WERI-Rb-1 (cell line): ENCODE data around the gene GUCD1.
A peak's percentile ranks its signal among the peaks of the same experiment; 100 is the strongest.

Experiments
- DNase-seq: peaks from one replicate; pipeline ENCODE4 v3.0.0-alpha.2; 2020
- H3K27ac ChIP-seq: fragments of 250-450 bp; sonication (Bioruptor Pico); 2 replicates; pipeline ENCODE4 v1.5.1; 2020; ENCODE audit warnings: mild to moderate bottlenecking, moderate library complexity
- H3K27me3 ChIP-seq: fragments of 250-450 bp; sonication (Bioruptor Pico); 2 replicates; pipeline ENCODE4 v1.5.1; 2021; ENCODE audit warnings: mild to moderate bottlenecking, low read depth, moderate library complexity; ENCODE audit not compliant: insufficient read depth, severe bottlenecking
- H3K36me3 ChIP-seq: fragments of 250-450 bp; sonication (Bioruptor Pico); 2 replicates; pipeline ENCODE4 v1.5.1; 2020; ENCODE audit warnings: mild to moderate bottlenecking, moderate library complexity
- H3K4me3 ChIP-seq: 2 replicates; pipeline ENCODE4 v1.5.1; 2011; ENCODE audit warnings: low read depth, mild to moderate bottlenecking, control low read depth, low read length
- H3K9me3 ChIP-seq: fragments of 250-450 bp; sonication (Bioruptor Pico); 2 replicates; pipeline ENCODE4 v1.5.1; 2021; ENCODE audit warnings: mild to moderate bottlenecking, moderate library complexity; ENCODE audit not compliant: severe bottlenecking
- TF ChIP-seq, protein P1 (sequence below): IDR thresholded peaks from 2 replicates; pipeline ENCODE4 v1.5.1; 2011; ENCODE audit warnings: low read depth, mild to moderate bottlenecking, control low read depth, inconsistent platforms, low read length

GUCD1 gene

DNA sequence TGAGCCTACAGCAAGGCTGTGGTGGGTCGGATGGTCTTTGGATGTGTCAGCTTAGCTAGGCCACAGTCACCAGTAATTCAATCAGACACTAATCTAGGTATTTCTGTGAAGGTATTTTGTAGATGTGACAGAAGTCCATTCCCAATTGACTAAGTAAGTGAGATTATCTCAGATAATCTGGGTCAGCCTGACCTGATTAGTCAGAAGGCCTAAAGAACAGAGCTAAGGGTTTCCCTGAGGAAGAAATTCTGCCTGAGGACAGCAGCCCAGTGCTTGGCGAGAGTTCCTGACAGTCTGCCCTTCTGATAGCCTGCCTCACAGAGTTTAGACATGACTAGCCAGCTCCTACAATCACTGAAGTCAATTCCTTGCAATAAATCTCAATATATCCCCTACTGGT lies 28.7 kb downstream of the GUCD1 start:
- peak; percentile 54 for DNase-seq
- Histone ChIP-seq H3K27me3 (peaks cover 18% of the 10 kb centered on the region), H3K9me3 (no peaks in the 10 kb centered on the region), H3K4me3 (no peak overlapping the region), H3K36me3 (no peaks in the 10 kb centered on the region), H3K27ac (no peak overlapping the region)
- TF ChIP-seq, protein P1, sequence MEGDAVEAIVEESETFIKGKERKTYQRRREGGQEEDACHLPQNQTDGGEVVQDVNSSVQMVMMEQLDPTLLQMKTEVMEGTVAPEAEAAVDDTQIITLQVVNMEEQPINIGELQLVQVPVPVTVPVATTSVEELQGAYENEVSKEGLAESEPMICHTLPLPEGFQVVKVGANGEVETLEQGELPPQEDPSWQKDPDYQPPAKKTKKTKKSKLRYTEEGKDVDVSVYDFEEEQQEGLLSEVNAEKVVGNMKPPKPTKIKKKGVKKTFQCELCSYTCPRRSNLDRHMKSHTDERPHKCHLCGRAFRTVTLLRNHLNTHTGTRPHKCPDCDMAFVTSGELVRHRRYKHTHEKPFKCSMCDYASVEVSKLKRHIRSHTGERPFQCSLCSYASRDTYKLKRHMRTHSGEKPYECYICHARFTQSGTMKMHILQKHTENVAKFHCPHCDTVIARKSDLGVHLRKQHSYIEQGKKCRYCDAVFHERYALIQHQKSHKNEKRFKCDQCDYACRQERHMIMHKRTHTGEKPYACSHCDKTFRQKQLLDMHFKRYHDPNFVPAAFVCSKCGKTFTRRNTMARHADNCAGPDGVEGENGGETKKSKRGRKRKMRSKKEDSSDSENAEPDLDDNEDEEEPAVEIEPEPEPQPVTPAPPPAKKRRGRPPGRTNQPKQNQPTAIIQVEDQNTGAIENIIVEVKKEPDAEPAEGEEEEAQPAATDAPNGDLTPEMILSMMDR = no peak

DNA sequence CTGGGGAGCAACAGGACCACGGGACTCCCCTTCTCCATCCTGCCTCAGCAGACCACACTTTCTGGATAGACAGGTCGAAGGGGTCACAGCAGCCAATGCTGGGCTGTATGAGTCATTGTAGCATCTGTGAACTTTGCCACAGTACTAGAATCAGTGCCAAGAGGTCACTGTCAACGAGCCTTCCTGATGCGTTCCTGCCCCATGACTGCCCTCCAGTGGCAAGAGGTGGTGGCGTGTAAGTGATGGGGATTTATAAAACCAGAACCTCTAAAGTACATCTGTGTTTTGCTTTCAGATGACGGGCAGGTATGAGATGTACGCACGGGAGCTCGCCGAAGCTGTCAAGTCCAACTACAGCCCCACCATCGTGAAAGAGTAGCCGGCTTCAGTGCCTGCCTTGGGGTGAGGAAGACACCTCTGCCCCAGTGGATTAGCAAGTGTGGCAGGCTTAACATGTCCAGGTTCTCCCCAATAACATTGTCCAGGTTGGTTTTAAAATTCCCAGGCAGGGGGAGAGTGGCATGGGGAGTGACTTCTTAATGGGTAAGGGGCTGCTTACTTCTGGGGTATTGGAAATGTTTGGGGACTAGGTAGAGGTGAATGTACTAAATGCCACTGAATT lies 29.4 kb downstream of the GUCD1 start:
- H3K9me3 ChIP-seq = no peaks in the 10 kb centered on the region
- H3K27ac ChIP-seq = no peak overlapping the region
- no peaks in the 10 kb centered on the region for H3K36me3 ChIP-seq
- no peak overlapping the region for H3K4me3 ChIP-seq
- H3K27me3 ChIP-seq = peaks cover 18% of the 10 kb centered on the region
- TF ChIP-seq, protein P1 = peak; percentile 90
- DNase-seq = peak; percentile 73

DNA sequence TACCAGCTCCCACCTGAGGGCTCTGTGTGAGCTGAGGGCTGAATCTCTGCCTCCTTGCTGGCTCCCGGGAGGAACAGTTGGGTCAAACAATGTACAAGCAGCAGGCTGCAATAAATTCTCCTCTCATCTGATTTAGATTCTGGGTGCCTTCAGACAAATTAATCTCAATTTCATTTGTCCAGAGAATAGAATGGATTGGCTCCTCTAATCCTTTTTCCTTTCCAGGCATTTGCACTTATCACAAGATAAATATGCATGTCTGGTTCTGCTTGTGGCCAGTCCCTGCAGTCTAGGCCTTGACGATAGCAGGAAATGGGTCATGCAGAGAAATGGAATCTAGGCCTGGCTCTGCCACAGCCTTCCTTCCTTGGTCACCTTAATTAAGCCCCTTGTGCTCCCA lies 31.1 kb downstream of the GUCD1 start:
- H3K4me3 ChIP-seq = no peak overlapping the region
- no peaks in the 10 kb centered on the region for H3K9me3 ChIP-seq
- H3K27me3 ChIP-seq = peaks cover 18% of the 10 kb centered on the region
- TF ChIP-seq, protein P1 = no peak
- H3K36me3 ChIP-seq = no peaks in the 10 kb centered on the region
- DNase-seq = no peak
- no peak overlapping the region for H3K27ac ChIP-seq

DNA sequence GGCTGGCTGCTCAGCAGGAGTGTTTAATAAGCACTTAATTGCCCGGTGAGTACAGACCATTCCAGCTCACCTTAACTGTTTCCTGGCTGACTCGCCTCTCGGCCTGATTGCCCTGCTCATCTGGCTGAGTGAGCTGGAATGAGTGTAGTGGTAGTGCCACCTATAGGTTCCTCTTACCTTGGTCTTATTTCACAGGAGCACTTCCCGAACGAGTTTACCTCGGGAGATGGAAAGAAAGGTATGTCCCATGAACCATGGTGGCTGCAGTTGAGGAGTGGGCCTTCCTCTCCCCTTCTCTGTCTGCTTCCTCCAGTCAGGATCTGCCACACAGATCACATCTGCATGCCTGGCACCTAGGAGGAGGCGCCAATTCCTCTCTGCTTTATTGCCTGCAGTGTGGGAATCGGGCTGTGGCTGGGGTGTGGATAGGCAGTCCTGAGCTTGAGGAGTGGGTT lies 33.1 kb downstream of the GUCD1 start:
- Histone ChIP-seq H3K27me3 (peaks cover 2% of the 10 kb centered on the region), H3K4me3 (no peak overlapping the region), H3K9me3 (no peaks in the 10 kb centered on the region), H3K36me3 (no peaks in the 10 kb centered on the region), H3K27ac (no peak overlapping the region)
- peak; percentile 80 for DNase-seq
- TF ChIP-seq, protein P1 = peak; percentile 77

DNA sequence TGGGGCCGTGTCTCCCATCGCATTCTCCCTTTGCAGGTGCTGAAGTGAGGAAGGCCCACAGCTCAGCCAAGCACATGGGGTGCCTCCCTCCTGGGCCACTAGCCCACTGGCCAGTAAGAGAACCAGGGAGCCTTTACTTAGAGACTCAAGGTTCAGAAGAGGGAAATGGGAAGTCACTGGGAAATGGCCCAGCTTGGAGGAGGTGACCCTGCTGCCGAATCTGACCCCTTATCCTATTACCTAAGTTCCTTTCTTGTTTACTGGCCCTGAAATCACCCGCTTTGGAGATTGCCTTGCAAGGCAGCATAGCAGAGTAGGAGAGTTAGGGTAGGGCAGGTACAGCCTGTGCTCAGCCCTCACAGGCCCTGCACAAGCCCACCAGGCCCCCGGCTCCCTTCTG lies 35.4 kb downstream of the GUCD1 start:
- TF ChIP-seq, protein P1 = no peak
- Histone ChIP-seq H3K27ac (no peak overlapping the region), H3K9me3 (no peaks in the 10 kb centered on the region), H3K36me3 (no peaks in the 10 kb centered on the region), H3K4me3 (no peak overlapping the region), H3K27me3 (no peaks in the 10 kb centered on the region)
- DNase-seq = no peak
